HG03060 (cell line): Measurements from ENCODE around the gene AHRR.

Source experiments
- ATAC-seq: cut with Tn5 transposase; IDR thresholded peaks from one replicate; pipeline ENCODE4 v1.9.1; 2021; ENCODE audit warnings: low read depth, moderate number of reproducible peaks; ENCODE audit not compliant: unreplicated experiment

AHRR gene

GRCh38 chr5:344668-345067, 23.2 kb downstream of the AHRR start:
- no peak for ATAC-seq

- ATAC-seq, result no peak
Observed at GRCh38 chr5:345404-346195, 24.1 kb downstream of the AHRR start.

- ATAC-seq, result no peak
Observed at GRCh38 chr5:346229-346935, 24.9 kb downstream of the AHRR start.

GRCh38 chr5:347712-348284, 26.3 kb downstream of the AHRR start:
- ATAC-seq, result no peak

GRCh38 chr5:348726-349125, 27.2 kb downstream of the AHRR start:
- ATAC-seq, result no peak

DNA sequence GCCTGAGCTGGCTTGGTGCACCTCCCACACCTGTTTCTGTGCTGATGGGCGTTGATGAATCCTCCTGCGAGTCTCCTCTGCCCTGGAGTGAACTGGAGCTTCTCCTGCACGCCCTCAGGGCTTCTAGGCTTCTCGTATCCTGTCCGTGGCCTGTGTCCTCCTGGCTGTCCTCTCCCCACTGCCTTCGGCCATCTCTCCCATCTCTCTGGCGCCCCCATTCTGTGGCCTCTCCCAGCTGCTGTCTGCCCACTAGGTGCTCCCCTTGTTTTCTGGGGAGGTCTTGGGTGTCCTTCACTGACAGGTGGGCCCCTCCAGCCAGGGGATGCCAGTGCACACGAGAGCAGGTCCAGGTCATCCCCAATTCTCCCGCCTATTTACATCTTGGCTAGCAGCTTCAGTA, 28.8 kb downstream of the AHRR start:
- no peak for ATAC-seq

DNA sequence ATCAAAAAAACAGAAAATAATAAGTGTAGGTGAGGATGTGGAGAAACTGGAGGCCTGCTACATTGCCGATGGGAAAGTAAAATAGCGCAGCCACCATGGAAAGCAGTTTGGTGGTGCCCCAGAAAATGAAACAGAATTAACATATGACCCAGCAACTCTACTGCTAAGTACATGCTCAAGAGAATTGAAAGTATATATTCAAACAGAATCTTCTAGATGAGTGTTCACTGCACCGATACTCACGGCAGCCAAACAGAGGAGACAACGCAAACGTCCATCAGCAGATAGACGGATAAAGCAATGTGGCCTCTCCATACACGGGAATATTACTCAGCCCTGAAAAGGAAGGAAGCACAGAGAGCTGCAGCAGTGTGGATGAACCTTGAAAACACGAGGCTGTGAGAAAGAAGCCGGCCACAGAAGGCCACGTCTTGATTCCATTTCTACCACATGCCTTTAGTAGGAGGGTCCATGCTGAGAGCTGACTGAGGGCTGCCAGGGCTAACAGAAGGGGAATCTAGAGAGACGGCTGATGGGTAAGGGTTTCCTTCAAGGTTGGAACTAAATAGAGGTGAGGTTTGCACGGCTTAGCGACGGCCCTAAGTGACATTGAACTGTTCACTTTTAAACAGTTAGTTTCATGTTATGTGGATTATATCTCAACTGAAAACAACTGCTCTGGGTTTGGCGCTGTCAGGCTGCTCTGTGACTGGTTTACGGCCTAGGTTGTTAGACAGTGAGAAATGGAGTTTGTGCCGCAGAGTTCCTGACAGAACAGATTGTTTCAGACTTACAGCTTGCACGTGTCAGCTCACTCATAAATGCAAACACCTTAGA, 29.8 kb downstream of the AHRR start:
- ATAC-seq, result no peak

DNA sequence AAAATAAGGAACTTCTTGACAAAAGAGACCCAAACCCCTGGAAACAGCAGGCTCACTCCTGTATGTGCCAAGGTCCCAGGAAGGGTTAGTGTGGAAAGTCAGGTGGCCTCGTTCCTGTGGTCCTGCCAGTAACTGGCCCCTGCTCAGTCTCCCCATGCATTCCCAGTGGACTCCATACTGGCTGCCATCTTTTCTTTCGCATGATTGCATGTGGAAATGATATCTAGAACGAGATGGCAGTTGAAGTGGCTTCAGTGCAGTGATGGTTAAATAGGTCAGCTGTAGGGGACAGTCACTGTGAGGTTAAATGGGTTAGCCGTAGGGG, 30.4 kb downstream of the AHRR start:
- ATAC-seq, result no peak

DNA sequence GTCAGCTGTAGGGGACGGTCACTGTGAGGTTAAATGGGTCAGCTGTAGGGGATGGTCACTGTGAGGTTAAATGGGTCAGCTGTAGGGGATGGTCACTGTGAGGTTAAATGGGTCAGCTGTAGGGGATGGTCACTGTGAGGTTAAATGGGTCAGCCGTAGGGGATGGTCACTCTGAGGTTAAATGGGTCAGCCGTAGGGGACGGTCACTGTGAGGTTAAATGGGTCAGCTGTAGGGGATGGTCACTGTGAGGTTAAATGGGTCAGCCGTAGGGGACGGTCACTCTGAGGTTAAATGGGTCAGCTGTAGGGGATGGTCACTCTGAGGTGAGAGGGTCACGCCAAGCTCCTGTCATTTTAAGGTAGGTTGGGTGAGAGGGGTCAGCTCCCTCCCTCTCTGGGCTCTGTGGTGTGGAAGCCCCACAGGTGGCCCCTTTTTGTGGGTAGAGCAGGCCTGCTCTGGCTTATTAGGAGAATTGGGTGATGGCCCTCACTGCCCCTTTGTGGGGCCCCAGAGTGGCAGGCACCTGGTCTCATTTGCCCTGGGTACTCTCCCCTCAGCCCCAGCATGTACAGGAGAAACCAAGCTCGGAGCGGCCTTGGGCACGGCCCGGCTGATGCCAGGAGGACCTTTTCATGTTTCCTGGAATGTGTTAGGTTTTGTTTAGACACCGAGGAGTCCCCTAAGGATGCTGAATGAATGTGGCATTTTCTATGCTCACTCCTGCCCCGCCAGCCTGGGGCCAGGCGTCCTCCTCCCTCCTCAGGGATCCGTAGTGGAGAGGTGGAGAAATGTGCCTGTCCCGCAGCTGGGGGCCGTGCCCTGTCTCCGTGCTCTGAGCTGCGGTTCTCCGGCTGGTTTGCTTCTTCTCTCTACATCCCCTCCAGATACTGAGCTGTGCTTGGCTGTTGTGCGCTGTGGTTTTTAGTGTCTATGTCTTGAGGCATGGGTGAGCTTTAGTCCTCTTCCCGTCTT, 31.4 kb downstream of the AHRR start:
- ATAC-seq, result no peak

DNA sequence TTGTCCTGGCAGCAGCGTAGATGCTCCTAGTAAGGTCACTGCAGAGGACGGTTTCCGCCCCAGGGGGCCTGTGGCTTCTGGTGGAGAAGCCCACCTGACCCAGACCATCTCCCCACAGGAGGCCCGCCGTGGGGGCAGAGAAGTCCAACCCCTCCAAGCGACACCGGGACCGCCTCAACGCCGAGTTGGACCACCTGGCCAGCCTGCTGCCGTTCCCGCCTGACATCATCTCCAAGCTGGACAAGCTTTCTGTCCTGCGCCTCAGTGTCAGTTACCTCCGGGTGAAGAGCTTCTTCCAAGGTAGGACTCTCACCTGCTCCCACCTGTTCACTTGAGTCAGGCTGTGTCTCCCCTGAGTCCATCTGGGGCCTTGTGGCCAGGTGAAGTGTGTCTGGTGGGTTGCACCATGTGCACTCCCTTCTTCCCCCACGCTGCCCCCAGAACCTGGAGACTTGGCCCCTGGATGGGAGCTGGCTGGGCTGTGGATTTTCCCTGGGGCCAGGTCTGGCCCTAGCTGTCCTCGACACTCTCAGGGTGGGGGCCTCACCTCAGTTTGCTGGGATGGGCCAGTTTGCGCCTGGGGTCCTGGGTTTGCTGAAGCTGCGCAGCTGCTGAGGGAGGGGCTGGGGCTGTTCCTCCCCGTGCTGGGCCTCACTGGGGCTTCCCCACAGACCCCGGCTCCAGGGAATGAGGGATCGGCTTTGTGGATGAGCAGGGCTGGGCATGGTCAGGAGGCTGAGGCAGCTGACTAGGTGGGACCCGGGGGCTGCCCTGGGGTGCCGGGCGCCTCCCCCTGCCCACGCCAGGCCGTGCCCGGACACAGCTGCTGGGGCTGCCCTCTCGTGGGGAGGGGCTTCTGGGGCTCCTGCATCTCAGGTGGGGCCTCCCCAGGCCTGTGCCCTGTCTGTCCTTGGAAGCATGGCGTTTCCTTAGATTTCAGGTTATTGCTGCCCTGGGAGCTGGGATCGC, 32.4 kb downstream of the AHRR start:
- ATAC-seq, result no peak

DNA sequence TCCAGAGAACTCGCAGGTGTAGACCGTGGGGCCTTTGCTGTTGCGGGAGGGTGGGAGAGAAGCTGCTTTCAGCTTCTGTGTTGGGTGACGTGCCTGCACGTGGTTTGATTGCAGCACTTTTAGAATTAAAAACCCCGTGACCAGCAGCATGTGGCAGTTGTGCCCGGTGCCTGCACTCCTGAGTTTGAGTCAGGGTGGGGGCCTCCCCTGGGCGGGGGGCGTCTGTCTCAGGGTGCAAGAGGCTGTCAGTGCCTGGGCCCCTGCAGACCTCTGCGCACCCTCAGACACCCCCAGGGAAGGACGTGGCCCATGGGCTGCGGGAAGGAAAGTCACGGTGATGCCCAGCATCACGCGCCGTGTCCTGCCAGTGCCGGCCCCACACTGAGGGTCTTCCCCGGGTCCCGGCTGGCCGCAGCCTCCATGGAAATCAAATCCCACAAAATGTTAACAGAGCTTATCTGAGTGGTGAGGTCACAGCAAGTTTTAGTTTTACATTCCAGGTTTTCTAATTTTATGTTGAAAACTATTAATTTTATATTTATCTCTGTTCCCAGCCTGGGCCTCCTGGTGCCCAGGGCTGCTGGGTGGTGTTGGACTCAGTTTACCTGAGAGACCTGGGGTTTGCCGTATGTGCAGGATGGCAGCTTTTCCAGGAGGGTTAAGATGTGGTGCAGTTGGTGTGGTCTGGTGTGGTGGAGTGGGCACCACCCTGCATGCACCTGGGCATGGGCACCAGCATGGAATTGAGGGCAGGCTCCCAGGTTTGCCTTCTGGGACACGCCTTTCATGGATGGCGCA, 33.3 kb downstream of the AHRR start:
- no peak for ATAC-seq

GRCh38 chr5:355379-355935, 33.9 kb downstream of the AHRR start:
- no peak for ATAC-seq

- ATAC-seq, result no peak
Observed at GRCh38 chr5:355958-356357, 34.4 kb downstream of the AHRR start.

- ATAC-seq, result no peak
Observed at GRCh38 chr5:359301-359897, 37.9 kb downstream of the AHRR start.

- no peak for ATAC-seq
Observed at GRCh38 chr5:360257-361027, 38.9 kb downstream of the AHRR start.

- ATAC-seq, result no peak
Observed at GRCh38 chr5:362189-362588, 40.7 kb downstream of the AHRR start.
